Superior temporal gyrus (tissue), 1 donor: ENCODE results near the gene EMCN.
"Not testable (repeated sequence)": the region's sequence is repeated elsewhere in the genome, so short reads cannot be mapped to it uniquely, and the experiment has no call there.

Source experiments
- DNase-seq: peaks from one replicate; pipeline ENCODE4 v3.0.0-alpha.2; 2016; ENCODE audit errors: extremely low spot score

The EMCN gene

GRCh38 chr4:100380401-100380800, 137.4 kb downstream of the EMCN start:
- not testable (repeated sequence) for DNase-seq

DNA sequence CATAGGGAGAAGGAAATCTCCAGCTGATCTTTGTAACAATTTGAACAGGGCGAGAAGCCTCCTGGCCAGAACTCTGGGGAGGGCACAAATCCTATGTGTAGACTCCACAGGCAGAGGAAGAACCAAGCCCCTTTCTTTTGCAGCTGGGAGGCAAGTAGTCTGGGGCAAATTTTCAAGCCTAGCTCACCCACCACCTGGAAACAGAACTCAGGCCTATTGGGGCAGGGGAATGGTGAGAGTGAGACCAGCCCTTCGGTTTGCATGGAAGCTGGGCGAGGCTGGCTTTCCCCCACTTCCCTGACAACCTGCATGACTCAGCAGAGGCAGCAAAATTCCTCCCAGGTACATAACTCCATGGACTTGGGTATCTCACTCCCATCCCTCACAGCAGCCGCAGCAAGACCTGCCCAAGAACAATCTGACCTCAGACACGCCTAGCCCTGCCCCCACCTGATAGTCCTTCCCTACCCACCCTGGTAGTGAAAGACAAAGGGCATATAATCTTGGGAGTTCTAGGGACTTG, 138.2 kb downstream of the EMCN start:
- no peak for DNase-seq

- DNase-seq: no peak
These were observed 145.4 kb downstream of the EMCN start for GRCh38 chr4:100372432-100372831.

DNA sequence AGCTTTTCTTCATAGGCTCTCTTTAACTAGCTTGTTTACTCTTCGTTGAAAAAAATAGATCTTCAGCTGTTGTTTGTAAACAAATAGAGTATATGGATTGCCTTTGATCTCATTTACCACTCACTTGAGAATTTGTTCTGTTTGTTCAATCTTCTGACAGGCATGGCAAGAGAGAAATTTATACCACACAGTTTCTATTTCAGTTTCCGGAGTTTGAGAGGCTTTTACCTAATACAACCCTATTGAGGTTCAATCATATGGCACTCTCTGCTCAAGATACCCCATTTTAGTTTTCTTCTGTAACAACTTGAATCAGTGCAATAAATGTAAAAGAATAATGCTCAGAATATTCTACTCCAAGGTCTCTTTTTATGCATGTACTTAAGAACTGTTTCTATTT, 148.0 kb downstream of the EMCN start:
- no peak for DNase-seq

GRCh38 chr4:100367451-100367850, 150.4 kb downstream of the EMCN start:
- DNase-seq: no peak

- DNase-seq: no peak
These were observed 151.6 kb downstream of the EMCN start for GRCh38 chr4:100366213-100366612.

GRCh38 chr4:100362366-100362765, 155.5 kb downstream of the EMCN start:
- no peak for DNase-seq

- DNase-seq: no peak
These were observed 156.5 kb downstream of the EMCN start for GRCh38 chr4:100361336-100361735.

- DNase-seq: no peak
These were observed 157.6 kb downstream of the EMCN start for GRCh38 chr4:100360211-100360610.

GRCh38 chr4:100359441-100359840, 158.4 kb downstream of the EMCN start:
- DNase-seq: peak; percentile 28

GRCh38 chr4:100357542-100357941, 160.3 kb downstream of the EMCN start:
- DNase-seq: no peak

- DNase-seq: no peak
These were observed 161.7 kb downstream of the EMCN start for GRCh38 chr4:100356172-100356571.

- not testable (repeated sequence) for DNase-seq
These were observed 165.5 kb downstream of the EMCN start for GRCh38 chr4:100352352-100352751.

- no peak for DNase-seq
These were observed 169.3 kb downstream of the EMCN start for GRCh38 chr4:100348473-100348872.

DNA sequence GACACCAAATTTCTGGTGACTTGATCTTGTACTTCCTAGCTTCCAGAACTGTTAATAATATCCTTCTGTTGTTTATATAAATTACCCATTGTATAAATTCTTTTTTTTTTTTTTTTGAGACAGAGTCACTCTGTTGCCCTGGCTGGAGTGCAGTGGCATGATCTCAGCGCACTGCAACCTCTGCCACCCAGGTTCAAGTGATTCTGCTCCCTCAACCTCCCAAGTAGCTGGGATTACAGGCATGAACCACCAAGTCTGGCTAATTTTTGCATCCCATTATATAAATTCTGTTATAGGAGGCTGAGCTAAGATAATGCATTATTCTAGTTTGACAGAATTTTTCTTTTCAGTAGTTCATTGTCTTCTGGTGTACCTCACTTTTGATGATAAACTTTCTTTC, 170.6 kb downstream of the EMCN start:
- no peak for DNase-seq

DNA sequence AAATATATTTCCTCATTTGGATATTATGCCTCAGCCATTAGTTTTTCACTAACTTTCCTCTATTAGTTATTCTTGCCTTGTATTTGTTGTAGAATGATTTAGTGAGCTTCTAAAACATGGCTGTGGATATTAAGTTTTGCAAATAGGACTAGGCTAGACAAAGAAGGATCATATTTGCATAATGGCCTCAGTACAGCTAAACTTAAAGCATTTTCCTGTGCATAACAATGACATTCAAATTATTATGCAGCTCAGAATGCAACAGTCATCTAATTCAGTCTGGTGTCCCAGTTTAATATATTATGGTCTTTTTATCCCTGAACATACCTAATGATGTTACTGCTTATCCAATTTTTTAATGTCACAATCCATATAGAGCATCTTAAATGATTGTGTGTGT, 172.2 kb downstream of the EMCN start:
- DNase-seq: no peak
